BJ (cell line): ENCODE measurements around the gene GNG11. TPM values are rescaled to one million over a fixed set of nuclear protein-coding genes. Genes with fewer than 3 reads are reported as not detected.

Source experiments
- CTCF ChIA-PET: fragments of 350-600 bp; formaldehyde crosslinking; extraction: SDS; loops from one replicate; lab custom pipeline; 2021; ENCODE audit warnings: antibody characterized with exemption, inconsistent platforms; lab: Yijun Ruan, JAX
- POLR2A ChIA-PET: fragments of 300-600 bp; sonication (Branson Sonifier 250); formaldehyde crosslinking; extraction: SDS; loops from one replicate; lab custom pipeline; 2021; ENCODE audit warnings: antibody characterized with exemption; lab: Charles Lee
- DNase-seq: peaks from one replicate; pipeline ENCODE4 v3.0.0-alpha.2; 2011; ENCODE audit warnings: low read depth
- H3K27me3 ChIP-seq: 2 replicates; pipeline ENCODE4 v1.6.0; 2011; ENCODE audit warnings: low read length; ENCODE audit not compliant: control insufficient read depth, insufficient read depth
- H3K36me3 ChIP-seq: 2 replicates; pipeline ENCODE4 v1.5.1; 2011; ENCODE audit warnings: low read length; ENCODE audit not compliant: control insufficient read depth, insufficient read depth
- H3K4me3 ChIP-seq: 2 replicates; pipeline ENCODE4 v1.5.1; 2011; ENCODE audit warnings: low read depth, mild to moderate bottlenecking, control low read depth, low read length
- CTCF ChIP-seq: IDR thresholded peaks from 2 replicates; pipeline ENCODE4 v1.5.1; 2011; ENCODE audit warnings: low read depth, mild to moderate bottlenecking, control low read depth, inconsistent platforms, low read length, moderate library complexity; ENCODE audit not compliant: insufficient read depth
- polyA plus RNA-seq: library from polyadenylated mRNA; depleted of rRNA; stranded (reverse); fragments of >200 nt; gene quantifications from 2 replicates; pipeline ENCODE4 v1.2.3, GENCODE V29; 2011

The GNG11 gene
- polyA plus RNA-seq, 1 experiment: 9.3 TPM

- no peak overlapping the region for H3K4me3 ChIP-seq
- POLR2A ChIA-PET: no interaction called here
- DNase-seq: no peak
- CTCF ChIA-PET: interaction anchor here (0.6 to 1.2 kb wide), 3 partner anchors 9 to 334 kb away, joined by 3 read pairs; no protein-coding TSS in a partner anchor
- TF ChIP-seq CTCF: no peak
- no peaks in the 10 kb centered on the region for H3K36me3 ChIP-seq
- no peaks in the 10 kb centered on the region for H3K27me3 ChIP-seq
Observed at GRCh38 chr7:93883078-93883916, 38.2 kb upstream of the GNG11 start.

- ChIA-PET POLR2A (no interaction called here), CTCF (interaction anchor here (0.7 kb wide), 1 partner anchor 8 kb away, joined by 3 read pairs; no protein-coding TSS in a partner anchor)
- Histone ChIP-seq H3K36me3 (no peaks in the 10 kb centered on the region), H3K27me3 (no peaks in the 10 kb centered on the region), H3K4me3 (no peak overlapping the region)
- TF ChIP-seq CTCF: no peak
- DNase-seq: no peak
Observed at GRCh38 chr7:93883917-93884345, 37.6 kb upstream of the GNG11 start.

- Histone ChIP-seq H3K4me3 (no peak overlapping the region), H3K27me3 (no peaks in the 10 kb centered on the region), H3K36me3 (no peaks in the 10 kb centered on the region)
- no peak for TF ChIP-seq CTCF
- DNase-seq: no peak
- ChIA-PET POLR2A (no interaction called here), CTCF (no interaction called here)
Observed at GRCh38 chr7:93884541-93884940, 37.0 kb upstream of the GNG11 start.

- H3K36me3 ChIP-seq: no peaks in the 10 kb centered on the region
- DNase-seq: no peak
- ChIA-PET CTCF (interaction anchor here (1.6 to 1.9 kb wide), 2 partner anchors 12 to 90 kb away, joined by 5 to 7 read pairs; no protein-coding TSS in a partner anchor), POLR2A (no interaction called here)
- TF ChIP-seq CTCF: no peak
- H3K27me3 ChIP-seq: no peaks in the 10 kb centered on the region
- H3K4me3 ChIP-seq: no peak overlapping the region
Observed at GRCh38 chr7:93889261-93889660, 32.3 kb upstream of the GNG11 start.

GRCh38 chr7:93890041-93890463 is 31.5 kb upstream of the GNG11 start:
- no peak for DNase-seq
- H3K27me3 ChIP-seq: no peaks in the 10 kb centered on the region
- peak overlapping the region; percentile 57 for H3K4me3 ChIP-seq
- POLR2A ChIA-PET: no interaction called here
- no peaks in the 10 kb centered on the region for H3K36me3 ChIP-seq
- CTCF ChIA-PET: interaction anchor here (1.6 to 3.5 kb wide), 3 partner anchors 11 to 91 kb away, joined by 5 to 15 read pairs (median 7); no protein-coding TSS in a partner anchor
- no peak for TF ChIP-seq CTCF
